Activated effector memory CD4-positive, alpha-beta T cell treated with anti-CD3 and anti-CD28 coated beads, Interleukin-2, amount 50 U/mL, for 16 hours (primary cell): Measurements from ENCODE around the gene NPPB.

Experiments used
- DNase-seq: peaks from one replicate; pipeline ENCODE4 v3.0.0-alpha.2; 2020

Gene NPPB

DNA sequence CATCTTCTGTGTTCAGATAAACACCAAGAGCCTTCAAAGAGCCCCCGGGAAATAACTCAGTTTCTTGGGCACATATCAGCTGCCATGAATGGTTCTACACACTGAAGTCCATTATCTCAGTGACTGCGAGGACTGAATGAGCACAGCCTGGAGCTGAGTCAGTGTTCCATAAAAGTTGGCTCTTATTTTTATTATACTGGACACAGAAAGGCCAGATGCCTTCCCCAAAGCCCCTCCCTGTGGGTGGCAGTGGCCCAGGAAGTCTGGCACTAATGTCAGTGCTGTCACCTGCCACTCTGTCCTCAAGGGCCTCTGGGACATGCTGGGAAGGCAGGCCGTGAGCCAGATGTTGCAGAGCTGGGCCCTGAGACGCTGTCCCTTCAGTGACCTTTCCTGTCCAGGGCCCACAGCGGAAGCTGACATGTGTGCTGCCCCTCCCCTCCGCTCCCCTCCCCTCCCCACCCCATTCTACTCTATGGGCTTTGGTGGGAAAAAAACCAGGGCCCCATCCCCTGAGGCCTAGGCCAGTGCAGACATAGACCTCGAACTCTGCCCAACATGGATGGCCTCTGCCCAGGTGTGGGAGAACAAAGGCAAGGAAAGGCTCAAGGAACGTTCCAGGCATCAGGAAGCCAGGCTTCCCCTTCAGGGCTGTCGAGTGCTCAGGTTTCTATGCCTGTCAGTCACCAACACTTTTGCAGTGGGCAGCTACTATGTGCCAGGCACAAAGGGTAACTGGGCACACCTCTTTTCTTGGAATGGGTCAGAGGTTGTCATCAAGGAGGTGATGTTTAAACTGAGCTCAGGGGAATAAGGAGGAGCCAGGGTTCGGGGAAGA is 22.4 kb upstream of the NPPB start:
- no peak for DNase-seq

DNA sequence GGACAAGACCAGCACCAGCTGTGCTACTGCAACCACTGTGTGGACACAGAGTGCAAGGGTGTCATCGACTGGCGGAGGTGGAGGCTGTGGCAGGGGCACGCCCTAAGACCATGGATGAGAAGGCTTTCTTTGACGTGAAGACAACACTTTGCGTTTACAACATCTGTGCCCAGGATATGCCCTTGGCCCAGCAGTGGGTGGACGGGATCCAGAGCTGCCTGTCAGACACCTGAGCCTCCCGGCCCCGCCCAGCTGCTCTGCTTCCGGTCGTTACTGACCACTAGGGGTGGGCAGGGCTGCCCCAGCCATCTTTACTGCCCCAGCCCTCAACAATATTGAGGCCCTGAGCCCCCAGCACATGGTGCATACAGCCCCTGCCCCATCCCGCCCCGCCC is 21.4 kb upstream of the NPPB start:
- no peak for DNase-seq

GRCh38 chr1:11879311-11880180 is 20.8 kb upstream of the NPPB start:
- no peak for DNase-seq

GRCh38 chr1:11878891-11879190 is 20.1 kb upstream of the NPPB start:
- no peak for DNase-seq

DNA sequence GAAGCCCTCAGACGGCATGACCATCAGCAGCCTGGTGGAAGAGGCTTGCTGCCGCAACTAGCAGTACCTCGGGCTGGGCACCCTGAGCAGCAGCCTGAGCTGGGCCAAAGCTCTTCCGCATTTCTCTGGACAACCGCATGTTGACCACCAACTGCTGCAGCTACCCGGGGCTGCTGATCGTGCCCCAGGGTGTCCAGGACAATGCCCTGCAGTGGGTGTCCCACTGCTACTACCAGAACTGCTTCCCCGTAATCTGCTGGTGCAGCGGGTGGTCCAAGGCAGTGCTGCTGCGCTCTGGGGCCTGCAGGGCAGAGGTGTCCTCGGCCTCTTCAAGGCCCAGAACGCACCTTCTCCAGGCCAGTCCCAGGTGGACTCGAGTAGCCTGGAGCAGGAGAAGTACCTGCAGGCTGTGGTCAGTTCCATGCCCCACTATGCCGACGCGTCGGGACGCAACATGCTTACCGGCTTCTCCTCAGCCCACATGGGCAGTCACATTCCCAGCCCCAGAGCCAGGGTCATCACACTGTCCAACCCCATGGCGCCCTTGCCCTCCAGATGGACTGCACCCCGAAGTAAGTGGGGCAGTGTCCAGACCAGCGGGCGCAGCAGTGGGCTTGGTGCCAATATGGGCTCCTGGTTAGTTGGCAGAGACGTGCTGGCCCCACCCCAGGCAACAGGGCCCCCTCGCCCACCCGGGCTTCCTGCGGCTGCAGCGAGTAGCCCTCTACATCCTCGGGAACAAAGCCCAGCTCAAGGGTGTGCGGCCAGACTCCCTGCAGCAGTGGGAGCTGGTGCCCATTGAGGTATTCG is 19.5 kb upstream of the NPPB start:
- no peak for DNase-seq

DNA sequence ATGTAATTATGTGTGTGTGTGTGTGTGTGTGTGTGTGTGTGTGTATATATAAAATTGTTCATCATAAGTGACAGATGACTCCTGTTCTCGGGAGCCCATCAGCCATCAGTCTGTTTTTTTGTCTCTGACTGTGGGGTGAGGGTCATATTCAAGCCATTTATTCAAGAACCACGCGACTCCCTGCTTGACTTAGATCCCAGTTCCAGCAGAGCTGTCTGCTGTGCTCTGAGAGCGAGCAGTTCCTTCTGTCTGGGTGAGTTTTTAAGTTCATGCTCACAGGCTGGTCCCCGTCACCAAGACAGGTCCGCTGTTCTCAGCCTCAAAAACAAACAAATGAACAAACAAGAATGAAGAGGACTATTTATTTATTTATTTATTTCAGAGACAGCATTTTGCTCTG is 18.3 kb upstream of the NPPB start:
- DNase-seq = no peak

- no peak for DNase-seq
These were observed 16.3 kb upstream of the NPPB start for GRCh38 chr1:11875094-11875493.

- DNase-seq = no peak
These were observed 15.9 kb upstream of the NPPB start for GRCh38 chr1:11874624-11875023.

DNA sequence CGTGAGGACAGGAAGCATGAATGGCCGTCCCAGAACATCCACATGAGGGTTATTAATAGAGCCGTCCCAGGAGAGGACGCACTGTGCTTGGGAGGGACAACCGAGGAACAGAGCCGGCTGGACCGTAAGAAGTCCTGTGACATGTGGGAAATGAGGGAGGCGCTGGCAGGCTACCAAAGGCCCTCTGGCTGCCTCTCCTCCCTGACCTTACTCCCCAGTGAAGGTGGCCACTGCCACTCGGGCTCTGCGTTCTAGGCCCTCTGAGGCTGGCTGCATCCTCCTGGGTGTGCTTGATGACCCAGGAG is 15.5 kb upstream of the NPPB start:
- no peak for DNase-seq

- DNase-seq = no peak
These were observed 14.9 kb upstream of the NPPB start for GRCh38 chr1:11873395-11874257.

- DNase-seq = no peak
These were observed 13.8 kb upstream of the NPPB start for GRCh38 chr1:11872545-11872944.

DNA sequence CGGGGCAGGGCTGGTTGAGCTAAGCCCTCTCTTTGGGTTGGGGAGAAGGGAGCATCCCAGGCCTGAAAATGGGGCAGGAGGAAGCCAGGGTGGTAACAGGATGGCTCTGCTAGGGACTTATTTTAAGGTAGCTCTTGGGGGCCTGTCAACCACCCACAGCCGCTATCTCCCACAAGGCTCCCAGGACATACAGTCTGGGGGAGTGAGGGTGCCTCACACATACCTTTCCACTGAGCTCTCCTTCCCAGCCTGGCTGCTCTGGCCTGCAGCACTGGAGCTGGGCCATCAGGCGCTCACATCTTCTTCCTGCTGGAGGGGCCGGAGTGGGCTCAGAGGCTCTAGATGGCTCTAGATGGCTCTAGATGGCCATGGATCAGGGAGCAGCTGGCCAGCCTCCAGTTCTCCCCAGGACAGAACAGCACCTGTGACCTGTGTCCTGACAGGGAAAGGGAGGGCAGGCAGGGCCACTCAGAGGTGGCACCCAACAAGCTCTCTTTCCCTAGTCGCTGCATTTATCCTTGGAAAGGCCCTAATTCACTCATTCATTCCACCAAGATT is 11.0 kb upstream of the NPPB start:
- DNase-seq = no peak

GRCh38 chr1:11869104-11869503 is 10.4 kb upstream of the NPPB start:
- DNase-seq = no peak

- DNase-seq = no peak
These were observed 9.7 kb upstream of the NPPB start for GRCh38 chr1:11868331-11868980.

- DNase-seq = no peak
These were observed 4.1 kb upstream of the NPPB start for GRCh38 chr1:11862890-11863289.

GRCh38 chr1:11860587-11860986 is 1.8 kb upstream of the NPPB start:
- no peak for DNase-seq

DNA sequence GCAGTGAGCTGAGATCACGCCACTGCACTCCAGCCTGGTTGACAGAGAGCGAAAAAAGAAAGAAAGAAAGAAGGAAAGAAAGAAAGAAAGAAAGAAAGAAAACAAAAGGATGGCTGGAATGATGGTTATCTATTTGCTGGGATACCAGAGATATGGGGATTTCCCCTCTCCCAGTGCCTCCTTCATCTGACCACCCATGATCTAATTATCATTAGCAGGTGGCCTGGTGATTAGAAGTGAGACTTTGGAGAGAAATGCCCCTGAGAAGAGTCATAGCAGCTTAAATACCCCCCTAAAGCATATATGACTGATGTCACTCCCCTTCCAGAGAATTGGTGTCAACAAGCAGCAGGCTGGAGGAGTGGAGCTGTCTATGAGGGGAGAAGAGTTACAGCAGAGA is 1.3 kb upstream of the NPPB start:
- DNase-seq = no peak

DNA sequence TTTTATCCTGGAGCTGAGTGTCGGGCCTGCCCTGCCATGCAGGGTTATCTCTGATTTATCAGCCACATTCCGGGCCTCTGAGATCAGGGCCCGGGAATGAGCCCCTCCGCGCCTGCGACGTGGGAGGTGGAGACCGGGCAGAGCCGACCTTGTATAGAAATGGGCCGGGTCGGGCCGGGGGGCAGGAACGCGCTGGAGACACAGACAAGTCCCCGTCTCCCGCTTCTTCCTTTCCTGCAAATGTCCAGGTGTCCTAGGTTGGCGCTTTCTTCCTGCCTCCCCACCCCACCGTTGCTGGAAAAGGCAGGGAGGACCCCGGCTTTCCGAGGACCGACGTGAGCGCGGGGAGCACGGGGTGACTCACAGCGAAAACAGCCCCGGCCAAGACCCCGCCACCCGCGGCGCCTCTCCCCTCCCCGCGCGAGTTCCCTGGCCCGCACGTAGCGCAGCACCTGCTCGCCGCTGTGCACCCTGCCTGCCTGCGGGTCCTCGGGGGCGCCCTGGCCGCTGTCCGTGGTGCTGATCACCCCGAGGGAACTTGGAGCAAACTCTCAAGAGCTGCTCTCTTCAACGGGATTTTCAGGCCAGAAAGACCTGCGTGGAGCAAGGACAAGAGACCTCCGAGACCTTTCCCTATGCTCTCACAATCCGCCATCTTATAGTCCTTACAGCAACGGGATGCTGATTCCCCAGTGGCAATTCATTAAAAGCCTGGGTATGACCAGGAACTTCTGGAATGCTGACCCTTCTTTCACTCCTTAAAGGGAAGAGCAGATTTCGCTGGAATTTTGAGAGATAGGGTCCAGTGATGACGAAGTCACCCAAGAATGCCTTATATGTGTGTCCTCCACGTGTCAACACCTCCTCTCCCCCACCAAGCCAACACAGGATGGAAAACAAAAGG is 475 bp upstream of the NPPB start:
- DNase-seq = peak; percentile 85

DNA sequence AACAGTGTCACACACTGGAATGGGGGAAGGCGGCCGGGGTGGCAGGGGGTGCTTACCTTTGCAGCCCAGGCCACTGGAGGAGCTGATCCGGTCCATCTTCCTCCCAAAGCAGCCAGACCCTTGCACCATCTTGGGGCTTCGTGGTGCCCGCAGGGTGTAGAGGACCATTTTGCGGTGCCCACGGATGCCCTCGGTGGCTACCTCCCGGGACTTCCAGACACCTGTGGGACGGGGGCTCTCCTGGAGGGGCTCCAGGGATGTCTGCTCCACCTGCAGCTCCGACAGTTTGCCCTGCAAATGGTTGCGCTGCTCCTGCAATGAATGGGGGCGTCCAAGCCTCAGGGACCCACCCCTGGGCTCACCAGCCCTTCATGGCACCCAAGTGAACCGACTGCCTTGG is 587 bp downstream of the NPPB start:
- DNase-seq = no peak

DNA sequence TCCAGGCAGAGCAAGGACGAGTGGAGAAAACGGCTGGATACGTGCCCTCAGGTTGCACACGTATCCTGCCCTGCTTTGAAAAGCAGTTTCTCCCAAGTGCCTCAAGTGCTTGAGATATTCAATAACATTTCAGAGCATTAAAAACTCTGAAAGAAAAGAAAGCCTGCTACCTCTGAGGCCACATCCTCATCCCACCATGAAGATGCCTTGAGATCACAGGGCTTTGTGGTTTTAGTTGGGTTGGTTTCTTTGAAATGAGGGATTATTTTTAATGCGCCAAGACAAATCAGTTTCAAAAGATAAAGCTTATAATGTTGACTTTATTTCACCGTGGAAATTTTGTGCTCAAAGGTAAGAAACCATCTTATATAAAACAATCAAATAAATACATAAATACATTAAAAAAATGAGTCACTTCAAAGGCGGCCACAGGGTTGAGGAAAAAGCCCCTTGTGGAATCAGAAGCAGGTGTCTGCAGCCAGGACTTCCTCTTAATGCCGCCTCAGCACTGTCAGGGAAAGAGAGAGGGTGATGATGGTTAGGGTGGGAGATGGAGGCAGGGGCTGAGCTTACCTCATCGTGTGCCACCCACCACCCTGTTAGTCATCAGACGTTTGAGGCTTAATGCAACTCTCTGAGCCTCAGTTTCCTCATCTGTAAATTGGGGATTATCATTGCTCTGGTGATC is 1.4 kb downstream of the NPPB start:
- DNase-seq = no peak
